Suppressor macrophage (primary cell): Measurements from ENCODE around the gene CACNA1E.

ENCODE experiments used
- DNase-seq, 4 experiments: peaks; one replicate each; pipeline ENCODE4 v3.0.0-alpha.2; 2020 to 2022

CACNA1E gene

GRCh38 chr1:181587870-181588438 lies 104.6 kb downstream of the CACNA1E start:
- DNase-seq = no peak

DNA sequence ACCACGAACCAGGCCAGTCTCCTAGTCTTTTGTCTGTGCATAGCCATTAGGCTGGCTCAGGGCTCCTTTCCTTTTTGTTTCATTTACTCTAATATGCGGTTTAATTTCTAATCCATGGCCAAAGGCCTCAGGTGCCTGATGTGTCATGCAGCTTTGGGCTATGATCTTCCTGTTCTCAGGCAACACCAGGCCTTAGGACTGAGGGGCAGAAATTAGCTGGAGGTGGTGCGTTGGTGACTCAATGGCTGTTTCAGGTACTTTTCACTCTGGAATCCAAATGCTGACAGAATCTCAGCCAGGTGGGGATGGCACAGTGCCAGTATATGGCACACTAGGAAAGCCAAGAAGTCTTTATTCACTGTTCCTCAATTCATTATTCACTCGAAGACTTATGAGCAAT lies 105.3 kb downstream of the CACNA1E start:
- DNase-seq = no peak

- DNase-seq = no peak
These were observed 109.0 kb downstream of the CACNA1E start for GRCh38 chr1:181592255-181592859.

- no peak for DNase-seq
These were observed 109.7 kb downstream of the CACNA1E start for GRCh38 chr1:181593042-181593441.

GRCh38 chr1:181594553-181594952 lies 111.2 kb downstream of the CACNA1E start:
- no peak for DNase-seq

- DNase-seq = no peak
These were observed 111.9 kb downstream of the CACNA1E start for GRCh38 chr1:181595234-181595633.

DNA sequence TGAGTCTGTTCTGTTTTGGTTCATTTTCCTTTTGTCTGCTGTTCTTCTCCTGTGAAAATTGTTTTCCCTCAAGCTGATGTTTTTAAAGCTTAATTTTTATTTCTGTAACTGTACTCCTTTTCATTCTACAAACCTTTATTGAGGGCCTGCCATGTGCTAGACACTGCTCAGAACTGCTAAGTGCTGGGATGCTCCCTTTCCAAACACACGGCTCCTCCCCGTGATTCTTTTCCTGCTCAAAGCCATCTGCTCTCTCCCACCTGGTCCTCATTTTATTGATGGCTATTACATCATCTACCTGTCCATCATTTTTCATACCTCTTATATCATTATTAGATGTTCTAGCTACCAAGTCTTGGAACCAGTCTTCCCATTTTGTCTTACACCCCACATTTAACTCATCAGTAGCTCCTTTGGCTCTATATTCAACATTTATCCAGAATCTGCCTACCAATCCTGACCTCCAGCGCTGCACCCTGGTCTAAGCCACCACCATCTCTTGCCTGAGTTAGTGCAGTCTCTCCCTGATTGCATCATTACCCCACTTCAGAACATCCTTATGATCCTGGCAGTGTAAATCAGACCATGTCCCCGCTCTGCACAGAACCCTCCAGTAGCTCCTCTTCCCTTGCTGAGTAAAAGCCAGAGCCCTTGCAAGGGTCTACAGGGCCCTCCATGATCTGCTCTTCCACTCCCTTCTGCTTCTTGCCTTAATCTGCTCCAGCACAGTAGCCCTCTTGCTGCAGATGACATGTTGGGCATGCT lies 118.1 kb downstream of the CACNA1E start:
- DNase-seq = no peak

DNA sequence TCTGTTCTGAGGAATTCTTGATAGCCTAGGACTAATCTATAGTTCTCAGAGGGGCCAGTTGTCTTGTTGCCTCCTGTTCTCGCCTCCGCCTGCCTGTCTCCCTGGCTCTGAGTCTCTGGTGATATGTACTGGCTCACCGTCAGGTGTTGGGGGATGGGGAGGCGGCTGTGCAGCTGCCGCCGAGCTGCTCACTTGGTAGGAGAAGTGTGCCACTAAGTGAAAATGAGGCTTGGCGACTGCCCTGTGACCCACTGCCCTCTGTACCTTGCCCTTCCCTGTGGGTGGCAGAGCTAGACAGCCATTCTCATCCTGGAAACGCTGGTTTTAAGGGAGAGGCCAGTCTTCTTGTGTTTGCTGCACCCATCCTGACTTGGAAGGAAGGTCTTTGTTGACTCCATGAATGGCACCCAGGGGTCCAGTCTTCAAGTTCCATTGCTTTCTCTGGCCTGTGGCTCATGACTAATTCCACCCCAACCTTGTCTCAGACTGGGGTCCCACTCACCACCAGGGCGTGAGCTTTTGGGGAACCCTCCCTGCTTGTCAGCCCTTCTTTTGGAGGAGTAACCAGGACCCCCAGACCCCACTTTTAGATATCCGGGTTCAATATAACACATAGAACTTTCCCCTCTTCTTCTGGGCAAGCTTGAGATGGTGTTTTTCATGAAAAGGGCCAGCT lies 120.6 kb downstream of the CACNA1E start:
- DNase-seq = no peak

DNA sequence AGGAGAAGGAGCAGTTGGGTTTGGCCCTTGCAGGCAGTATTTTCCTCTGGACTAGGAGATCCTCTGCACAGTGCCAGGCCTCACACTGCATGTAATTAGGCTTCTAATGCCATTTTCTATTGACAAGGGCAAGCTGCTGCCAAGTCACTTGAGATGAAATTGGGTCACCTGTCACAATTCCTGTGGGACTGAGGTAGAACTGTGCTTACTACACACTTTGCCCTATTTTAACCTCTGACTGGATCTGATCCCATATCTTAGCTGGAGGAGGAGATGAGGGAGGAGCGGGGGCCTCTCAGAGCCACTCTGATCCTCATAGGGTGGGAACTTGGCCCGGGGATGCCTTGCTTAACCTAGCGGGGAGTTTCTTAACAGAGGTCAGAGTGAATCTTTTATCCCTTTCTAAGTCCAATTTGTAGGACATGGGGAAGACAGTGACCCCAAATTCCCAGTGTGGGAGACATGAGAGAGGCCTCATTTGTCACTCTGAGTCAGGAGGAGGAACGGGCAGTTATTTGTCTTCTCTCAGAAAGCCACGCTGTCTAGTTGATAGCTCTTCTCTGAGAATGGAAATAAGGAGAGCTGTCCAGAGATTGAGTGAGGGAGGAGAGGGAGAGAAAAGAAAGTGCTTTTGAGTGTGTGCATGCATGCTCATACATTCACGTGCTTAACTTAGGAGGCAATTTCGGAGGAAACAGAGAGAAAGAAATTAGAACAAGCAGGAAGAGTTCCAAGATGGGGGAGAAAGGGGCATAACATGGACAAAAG lies 121.3 kb downstream of the CACNA1E start:
- no peak for DNase-seq

- no peak for DNase-seq
These were observed 124.2 kb downstream of the CACNA1E start for GRCh38 chr1:181607524-181607923.

- no peak for DNase-seq
These were observed 125.1 kb downstream of the CACNA1E start for GRCh38 chr1:181608386-181608785.

DNA sequence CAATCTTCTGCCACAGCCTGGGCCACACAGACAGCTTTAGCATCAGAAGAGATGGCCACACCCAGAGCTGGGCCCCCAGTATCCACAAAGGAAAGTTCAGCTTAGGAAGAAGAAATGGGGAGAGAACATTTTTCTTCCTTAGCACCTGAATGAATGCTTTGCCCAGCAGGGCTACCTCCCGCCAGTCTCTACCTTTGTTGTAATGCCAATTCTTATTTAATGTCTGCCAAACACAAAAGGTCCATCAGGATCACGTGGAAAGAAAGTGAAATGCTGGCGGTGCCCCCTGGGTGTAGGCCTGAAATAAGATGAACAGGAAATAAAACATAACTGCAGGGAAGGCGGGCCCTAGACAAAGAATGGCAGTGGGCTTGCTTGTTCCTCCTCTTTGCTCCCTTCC lies 125.6 kb downstream of the CACNA1E start:
- no peak for DNase-seq

DNA sequence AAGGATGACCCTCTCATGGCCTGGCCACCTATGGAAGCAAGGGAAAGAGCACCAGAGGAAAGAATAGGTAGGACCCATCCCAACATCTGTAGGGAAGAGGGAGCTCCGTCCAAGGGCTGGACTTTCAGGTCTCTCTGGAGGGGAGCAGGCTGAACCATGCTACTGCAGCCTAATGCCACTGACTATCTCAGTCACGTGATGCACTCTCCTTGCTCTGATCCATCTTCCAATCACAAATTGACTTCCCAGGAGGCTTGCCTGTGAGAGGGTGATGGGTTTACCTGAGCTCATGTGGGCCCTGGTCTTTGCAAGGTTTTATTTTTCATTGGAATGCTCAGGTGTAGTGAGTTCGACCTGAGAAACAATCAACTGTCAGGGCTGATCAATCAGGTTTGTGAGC lies 128.8 kb downstream of the CACNA1E start:
- no peak for DNase-seq

GRCh38 chr1:181618559-181618958 lies 135.2 kb downstream of the CACNA1E start:
- no peak for DNase-seq

GRCh38 chr1:181620183-181620582 lies 136.9 kb downstream of the CACNA1E start:
- no peak for DNase-seq

GRCh38 chr1:181623850-181624249 lies 140.5 kb downstream of the CACNA1E start:
- no peak for DNase-seq

DNA sequence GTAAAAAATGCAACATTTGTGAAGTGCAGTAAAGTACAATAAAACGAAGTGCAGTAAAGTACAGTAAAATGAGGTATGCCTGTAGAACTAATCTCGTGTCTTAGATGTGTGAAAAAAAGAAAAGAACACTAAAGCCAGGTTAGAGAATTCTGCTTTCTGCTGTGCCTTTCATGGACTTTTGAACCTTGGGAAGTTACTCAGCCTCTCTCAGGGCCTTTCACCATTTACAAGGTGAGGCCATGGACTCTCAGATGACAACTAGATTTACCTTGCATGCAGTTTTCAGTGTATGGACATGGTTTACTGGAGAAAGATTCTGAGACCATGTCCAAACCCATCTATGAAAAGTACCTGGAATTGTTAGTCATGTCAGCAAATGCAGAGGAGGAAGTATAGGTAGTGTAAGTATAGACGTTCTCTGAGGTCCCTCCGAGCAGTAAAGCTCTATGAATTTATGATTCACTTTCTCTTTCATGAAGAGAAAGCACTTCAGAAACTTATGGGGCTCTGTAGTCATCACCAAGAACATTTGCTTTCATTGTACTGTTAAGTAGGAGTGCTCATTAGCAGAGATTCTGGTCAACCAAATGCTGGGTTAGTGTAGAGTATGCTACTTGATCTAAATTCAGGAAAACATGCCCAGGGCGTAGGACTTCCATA lies 143.1 kb downstream of the CACNA1E start:
- no peak for DNase-seq

DNA sequence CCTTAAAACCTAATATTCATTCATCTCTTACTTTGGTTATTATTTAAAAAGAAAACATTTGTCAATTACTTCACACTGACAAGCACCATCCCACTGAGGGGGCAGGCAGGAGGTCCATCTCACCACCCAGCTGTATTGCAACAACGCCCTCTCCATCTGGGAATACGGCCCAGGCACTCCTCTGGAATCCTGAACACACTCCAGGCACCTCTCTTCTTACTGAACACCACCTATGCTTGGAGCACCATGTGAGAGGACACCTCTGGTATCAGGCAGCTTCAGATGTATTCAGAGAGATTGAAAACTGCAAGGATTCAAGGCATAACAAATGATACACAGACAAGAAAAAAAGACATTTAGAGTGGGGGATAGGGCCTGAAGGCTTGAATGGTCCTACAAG lies 147.1 kb downstream of the CACNA1E start:
- DNase-seq = no peak

DNA sequence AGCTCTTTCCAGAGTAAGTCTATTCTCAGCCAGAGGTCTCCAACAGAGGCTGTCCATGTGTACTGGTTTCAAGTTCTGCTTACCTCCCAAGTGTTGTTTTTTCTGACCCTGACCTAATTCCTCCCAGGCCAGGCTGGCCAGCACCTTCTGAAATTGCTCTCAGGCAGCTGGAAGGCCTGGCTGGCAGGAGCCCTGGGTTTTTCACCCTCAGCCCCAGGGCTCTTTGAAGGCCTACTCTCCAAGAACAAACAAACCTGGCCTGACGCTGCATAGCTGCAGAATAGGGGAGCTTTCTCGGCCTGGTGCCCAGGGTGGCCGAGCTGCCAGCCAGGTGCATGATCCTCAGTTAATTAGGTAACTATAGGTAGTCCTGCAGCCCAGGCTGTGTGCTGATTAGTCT lies 147.5 kb downstream of the CACNA1E start:
- DNase-seq = no peak

DNA sequence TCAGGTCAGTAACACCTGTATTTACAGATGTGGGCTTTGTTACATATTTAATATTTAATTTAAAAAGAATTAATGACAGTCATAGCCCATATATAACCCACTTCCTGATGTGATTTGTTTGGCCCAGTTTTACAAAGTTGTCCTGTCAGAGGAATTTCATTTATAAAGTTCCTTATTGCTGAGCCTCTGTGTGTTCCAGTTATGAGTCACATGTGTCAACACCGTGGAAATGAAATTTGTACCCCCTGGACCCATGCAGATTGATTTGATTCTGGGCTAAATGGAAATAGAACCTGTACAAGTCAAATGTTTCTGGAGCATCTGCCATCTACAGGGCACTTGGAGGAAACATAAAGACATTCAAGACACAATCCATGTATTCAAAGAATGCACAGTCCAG lies 149.2 kb downstream of the CACNA1E start:
- no peak for DNase-seq

GRCh38 chr1:181632960-181633359 lies 149.6 kb downstream of the CACNA1E start:
- DNase-seq = no peak

- no peak for DNase-seq
These were observed 151.8 kb downstream of the CACNA1E start for GRCh38 chr1:181635110-181635509.
